Loucy (cell line): Measurements from ENCODE around the gene TRPM2.

Experiments
- H2AFZ ChIP-seq: fragments of 200-600 bp; sonication (generic); 2 replicates; pipeline ENCODE4 v1.6.0; 2016; ENCODE audit warnings: antibody characterized with exemption, mild to moderate bottlenecking, low read length, moderate library complexity
- H3F3A ChIP-seq: fragments of 200-600 bp; 2 replicates; pipeline ENCODE4 v1.6.0; 2016; ENCODE audit warnings: antibody characterized with exemption, low read depth, mild to moderate bottlenecking
- H3K27me3 ChIP-seq: fragments of 200-600 bp; sonication (generic); 2 replicates; pipeline ENCODE4 v1.6.1; 2014; ENCODE audit warnings: low read length, mild to moderate bottlenecking; ENCODE audit not compliant: insufficient read depth, poor library complexity, severe bottlenecking
- H3K36me3 ChIP-seq: fragments of 200-600 bp; sonication (generic); 2 replicates; pipeline ENCODE4 v1.6.1; 2016; ENCODE audit warnings: low read length; ENCODE audit not compliant: insufficient read depth
- H3K4me1 ChIP-seq: fragments of 200-600 bp; sonication (generic); 2 replicates; pipeline ENCODE4 v1.5.1; 2014; ENCODE audit warnings: low read length, mild to moderate bottlenecking; ENCODE audit not compliant: insufficient read depth, poor library complexity, severe bottlenecking
- H3K4me2 ChIP-seq: fragments of 200-600 bp; sonication (generic); 2 replicates; pipeline ENCODE4 v1.6.0; 2014; ENCODE audit warnings: antibody characterized with exemption, low read length, low read depth, mild to moderate bottlenecking; ENCODE audit not compliant: poor library complexity, severe bottlenecking
- H3K4me3 ChIP-seq: fragments of 200-600 bp; sonication (generic); 2 replicates; pipeline ENCODE4 v1.5.1; 2014; ENCODE audit warnings: low read length, mild to moderate bottlenecking, mixed read lengths; ENCODE audit not compliant: poor library complexity, severe bottlenecking
- H3K79me2 ChIP-seq: fragments of 200-600 bp; sonication (generic); 2 replicates; pipeline ENCODE4 v1.6.1; 2014; ENCODE audit warnings: low read length; ENCODE audit not compliant: insufficient read depth
- H3K9ac ChIP-seq: fragments of 200-600 bp; sonication (generic); 2 replicates; pipeline ENCODE4 v1.6.0; 2014; ENCODE audit warnings: mild to moderate bottlenecking, low read depth, low read length, moderate library complexity; ENCODE audit not compliant: poor library complexity, severe bottlenecking
- H3K9me2 ChIP-seq: fragments of 200-600 bp; sonication (generic); replicated peaks from 2 replicates; pipeline ENCODE4 v1.6.1; 2016; ENCODE audit warnings: low read depth, low read length, mixed read lengths
- H3K9me3 ChIP-seq: fragments of 200-600 bp; sonication (generic); 2 replicates; pipeline ENCODE4 v1.6.1; 2014; ENCODE audit warnings: mild to moderate bottlenecking, antibody characterized with exemption, low read length, low read depth; ENCODE audit not compliant: insufficient read depth
- H4K20me1 ChIP-seq: fragments of 200-600 bp; sonication (generic); 2 replicates; pipeline ENCODE4 v1.6.0; 2014; ENCODE audit warnings: antibody characterized with exemption, low read length, mild to moderate bottlenecking; ENCODE audit not compliant: insufficient read depth, poor library complexity, severe bottlenecking
- EZH2phosphoT487 ChIP-seq: fragments of 200-600 bp; IDR thresholded peaks from 2 replicates; pipeline ENCODE4 v1.6.1; 2018; ENCODE audit warnings: antibody characterized with exemption, mild to moderate bottlenecking, moderate library complexity, borderline replicate concordance
- TF ChIP-seq, protein P1 (sequence below): fragments of 200-600 bp; sonication (generic); conservative IDR thresholded peaks from 2 replicates; pipeline ENCODE4 v1.5.1; 2014; ENCODE audit warnings: mild to moderate bottlenecking, antibody characterized with exemption, low read length

Gene TRPM2

DNA sequence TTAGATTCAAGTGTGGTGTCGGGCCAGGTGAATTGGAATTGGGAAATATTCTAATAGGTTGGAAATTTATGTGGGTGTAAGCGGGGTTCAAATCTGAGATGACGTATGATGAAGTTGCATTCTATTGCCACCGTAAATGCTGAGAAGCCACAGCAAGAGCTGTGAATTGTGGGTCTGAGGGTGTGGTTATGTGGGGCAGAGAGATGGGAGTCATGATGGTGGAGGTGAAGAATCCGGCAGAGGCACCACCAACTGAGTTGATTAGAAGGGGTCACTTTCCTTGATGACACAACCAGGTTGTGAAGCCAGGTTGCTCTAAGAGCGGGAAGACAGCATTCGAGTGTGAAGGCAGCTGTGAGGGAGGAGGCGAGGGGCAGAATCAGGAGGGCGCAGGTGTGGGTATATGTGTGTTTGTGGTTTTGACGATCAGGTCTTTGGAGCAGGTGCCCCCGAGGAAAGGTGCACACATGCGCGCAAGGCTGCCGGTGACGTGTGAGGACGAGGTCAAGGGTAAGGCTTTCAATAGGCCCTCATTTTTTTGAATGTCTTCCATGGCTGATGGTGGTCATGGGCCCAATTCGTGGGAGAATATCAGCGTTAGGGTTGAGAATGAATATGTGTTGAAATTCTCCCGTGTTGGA is 120.6 kb downstream of the TRPM2 start:
- H3K4me2 ChIP-seq, result no peak overlapping the region
- no peaks in the 10 kb centered on the region for H3K9me2 ChIP-seq
- no peaks in the 10 kb centered on the region for H3K27me3 ChIP-seq
- H3K4me3 ChIP-seq, result no peak overlapping the region
- H4K20me1 ChIP-seq, result no peaks in the 10 kb centered on the region
- no peak for TF ChIP-seq EZH2phosphoT487
- TF ChIP-seq, protein P1, sequence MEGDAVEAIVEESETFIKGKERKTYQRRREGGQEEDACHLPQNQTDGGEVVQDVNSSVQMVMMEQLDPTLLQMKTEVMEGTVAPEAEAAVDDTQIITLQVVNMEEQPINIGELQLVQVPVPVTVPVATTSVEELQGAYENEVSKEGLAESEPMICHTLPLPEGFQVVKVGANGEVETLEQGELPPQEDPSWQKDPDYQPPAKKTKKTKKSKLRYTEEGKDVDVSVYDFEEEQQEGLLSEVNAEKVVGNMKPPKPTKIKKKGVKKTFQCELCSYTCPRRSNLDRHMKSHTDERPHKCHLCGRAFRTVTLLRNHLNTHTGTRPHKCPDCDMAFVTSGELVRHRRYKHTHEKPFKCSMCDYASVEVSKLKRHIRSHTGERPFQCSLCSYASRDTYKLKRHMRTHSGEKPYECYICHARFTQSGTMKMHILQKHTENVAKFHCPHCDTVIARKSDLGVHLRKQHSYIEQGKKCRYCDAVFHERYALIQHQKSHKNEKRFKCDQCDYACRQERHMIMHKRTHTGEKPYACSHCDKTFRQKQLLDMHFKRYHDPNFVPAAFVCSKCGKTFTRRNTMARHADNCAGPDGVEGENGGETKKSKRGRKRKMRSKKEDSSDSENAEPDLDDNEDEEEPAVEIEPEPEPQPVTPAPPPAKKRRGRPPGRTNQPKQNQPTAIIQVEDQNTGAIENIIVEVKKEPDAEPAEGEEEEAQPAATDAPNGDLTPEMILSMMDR, result no peak
- no peaks in the 10 kb centered on the region for H3K36me3 ChIP-seq
- no peak overlapping the region for H2AFZ ChIP-seq
- no peaks in the 10 kb centered on the region for H3K4me1 ChIP-seq
- H3K9ac ChIP-seq, result no peak overlapping the region
- no peaks in the 10 kb centered on the region for H3F3A ChIP-seq
- H3K9me3 ChIP-seq, result no peaks in the 10 kb centered on the region
- no peaks in the 10 kb centered on the region for H3K79me2 ChIP-seq

DNA sequence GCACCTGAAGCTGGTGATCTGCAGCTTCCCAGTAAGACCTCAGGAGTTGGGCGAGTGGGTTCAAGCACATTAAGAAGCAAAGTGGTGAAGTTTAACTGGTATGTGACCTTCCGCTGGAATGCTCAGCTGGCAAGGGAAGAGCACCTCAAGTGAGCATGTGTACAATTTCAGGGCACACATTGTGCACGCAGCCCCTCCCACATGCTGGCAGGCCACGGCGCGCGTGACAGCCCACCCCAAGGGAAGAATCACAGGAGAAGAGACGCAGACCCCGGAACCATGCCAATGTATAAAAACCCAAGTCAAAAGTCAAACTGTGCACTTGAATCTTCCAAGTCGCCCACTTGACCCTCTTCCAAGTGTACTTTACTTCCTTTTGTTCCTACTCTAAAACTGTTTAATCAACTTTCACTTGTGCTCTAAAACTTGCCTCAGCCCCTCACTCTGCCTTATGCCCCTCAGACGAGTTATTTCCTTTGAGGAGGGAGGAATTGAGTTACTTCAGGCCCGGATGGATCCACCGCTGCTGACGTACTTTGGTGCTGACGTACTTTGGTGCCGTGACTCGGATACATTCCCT is 121.9 kb downstream of the TRPM2 start:
- Histone ChIP-seq H3K9me3 (no peaks in the 10 kb centered on the region), H2AFZ (no peak overlapping the region), H4K20me1 (no peaks in the 10 kb centered on the region), H3K9me2 (no peaks in the 10 kb centered on the region), H3K79me2 (no peaks in the 10 kb centered on the region), H3K4me3 (no peak overlapping the region), H3K4me1 (no peaks in the 10 kb centered on the region), H3F3A (no peaks in the 10 kb centered on the region), H3K36me3 (no peaks in the 10 kb centered on the region), H3K4me2 (no peak overlapping the region), H3K9ac (no peak overlapping the region), H3K27me3 (no peaks in the 10 kb centered on the region)
- TF ChIP-seq, protein P1, result no peak
- no peak for TF ChIP-seq EZH2phosphoT487

DNA sequence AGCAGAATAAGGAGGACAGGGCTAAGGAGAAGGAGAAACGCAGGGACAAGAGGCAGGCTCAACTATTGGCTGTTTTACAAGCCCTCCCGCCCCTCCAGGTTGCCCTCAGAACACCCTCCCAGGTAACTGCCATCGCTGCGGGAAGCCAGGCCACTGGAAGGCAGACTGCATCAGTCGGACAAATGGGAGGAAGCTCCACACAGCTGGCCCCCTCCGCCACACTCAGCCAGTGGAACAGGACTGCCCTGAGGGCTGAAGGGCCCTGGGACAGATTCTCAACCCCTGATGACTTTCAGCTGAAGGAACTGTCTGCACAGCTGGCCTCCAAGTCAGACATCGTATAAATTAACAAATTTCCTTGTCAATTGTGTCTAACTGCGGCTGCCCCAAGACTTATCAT is 123.7 kb downstream of the TRPM2 start:
- Histone ChIP-seq H3K79me2 (no peaks in the 10 kb centered on the region), H3K4me3 (no peak overlapping the region), H3K9ac (no peak overlapping the region), H2AFZ (no peak overlapping the region), H3K9me2 (no peaks in the 10 kb centered on the region), H3K9me3 (no peaks in the 10 kb centered on the region), H3K27me3 (no peaks in the 10 kb centered on the region), H3F3A (no peaks in the 10 kb centered on the region), H3K4me2 (no peak overlapping the region), H4K20me1 (no peaks in the 10 kb centered on the region), H3K4me1 (no peaks in the 10 kb centered on the region), H3K36me3 (no peaks in the 10 kb centered on the region)
- TF ChIP-seq EZH2phosphoT487, result no peak
- TF ChIP-seq, protein P1, result no peak
